Measurements from ENCODE around the gene FPGS. TPM values are rescaled to one million over a fixed set of nuclear protein-coding genes. Genes with fewer than 3 reads are reported as not detected.
A peak's percentile ranks its signal among the peaks of the same experiment; 100 is the strongest.

Gene FPGS
- total RNA-seq, 1 experiment from 2014 or later, result 81.7 TPM

GRCh38 chr9:127809002-127809539 lies 6.4 kb downstream of the FPGS start:
- H3K4me1 Mint-ChIP-seq, result no peaks in the 10 kb centered on the region
- no peak overlapping the region for H3K27ac Mint-ChIP-seq
- peak overlapping the region; percentile 45 for H3K4me3 Mint-ChIP-seq
- ATAC-seq (no peak), DNase-seq (ENCODE audit: low spot score) (no peak)
- CTCF ChIA-PET, result interaction anchor here (0.6 to 2.0 kb wide), 10 partner anchors 16 to 289 kb away, joined by 3 to 16 read pairs (median 4); partner anchors contain the start of genes ENG and TOR2A
- peaks cover 29% of the 10 kb centered on the region for H3K36me3 Mint-ChIP-seq
- no peaks in the 10 kb centered on the region for H3K9me3 Mint-ChIP-seq
- TF ChIP-seq NFATC4 (CRISPR knock-in tag; IDR thresholded peaks at IDR 0.05) (no peak), CBFB (CRISPR knock-in tag; IDR thresholded peaks at IDR 0.05; ENCODE audit: low read depth) (no peak), E2F1 (CRISPR knock-in tag; IDR thresholded peaks at IDR 0.05) (no peak), FOXP4 (CRISPR knock-in tag; IDR thresholded peaks at IDR 0.05) (no peak), ELF4 (CRISPR knock-in tag; IDR thresholded peaks at IDR 0.05; ENCODE audit: low read depth) (no peak), ZNF281 (CRISPR knock-in tag; IDR thresholded peaks at IDR 0.05) (no peak), RORB (CRISPR knock-in tag; IDR thresholded peaks at IDR 0.05) (no peak), MYBL2 (CRISPR knock-in tag; IDR thresholded peaks at IDR 0.05) (no peak), ESRRA (CRISPR knock-in tag; IDR thresholded peaks at IDR 0.05; ENCODE audit: borderline replicate concordance) (no peak), ZNF532 (CRISPR knock-in tag; IDR thresholded peaks at IDR 0.05; ENCODE audit: borderline replicate concordance) (no peak), ZNF121 (CRISPR knock-in tag; IDR thresholded peaks at IDR 0.05) (no peak), CREM (CRISPR knock-in tag; IDR thresholded peaks at IDR 0.05) (no peak), USF1 (CRISPR knock-in tag; IDR thresholded peaks at IDR 0.05) (no peak), HMGA2 (CRISPR knock-in tag; IDR thresholded peaks at IDR 0.05) (no peak), TEAD1 (CRISPR knock-in tag; IDR thresholded peaks at IDR 0.05) (no peak), PRDM15 (CRISPR knock-in tag; IDR thresholded peaks at IDR 0.05) (no peak), JUN (CRISPR knock-in tag; IDR thresholded peaks at IDR 0.05) (no peak), ZNF423 (CRISPR knock-in tag; IDR thresholded peaks at IDR 0.05) (no peak)
- POLR2A ChIA-PET, result interaction anchor here (0.7 to 1.0 kb wide), 2 partner anchors 16 to 88 kb away, joined by 3 read pairs; no protein-coding TSS in a partner anchor
- no peaks in the 10 kb centered on the region for H3K27me3 Mint-ChIP-seq (ENCODE audit: low read depth)

All from WTC11 (cell line).